GM18519 (cell line): ENCODE measurements around the gene ANTXRL.
"Not testable (repeated sequence)": the region's sequence is repeated elsewhere in the genome, so short reads cannot be mapped to it uniquely, and the experiment has no call there.

Experiments
- ATAC-seq: cut with Tn5 transposase; IDR thresholded peaks from one replicate; pipeline ENCODE4 v1.9.1; 2021; ENCODE audit warnings: mild to moderate bottlenecking, moderate library complexity; ENCODE audit not compliant: unreplicated experiment, low FRiP score

ANTXRL gene

GRCh38 chr10:46326066-46326465, 39.3 kb downstream of the ANTXRL start:
- no peak for ATAC-seq

- no peak for ATAC-seq
Observed at GRCh38 chr10:46326971-46327370, 40.2 kb downstream of the ANTXRL start.

GRCh38 chr10:46327685-46328084, 40.9 kb downstream of the ANTXRL start:
- ATAC-seq: no peak

DNA sequence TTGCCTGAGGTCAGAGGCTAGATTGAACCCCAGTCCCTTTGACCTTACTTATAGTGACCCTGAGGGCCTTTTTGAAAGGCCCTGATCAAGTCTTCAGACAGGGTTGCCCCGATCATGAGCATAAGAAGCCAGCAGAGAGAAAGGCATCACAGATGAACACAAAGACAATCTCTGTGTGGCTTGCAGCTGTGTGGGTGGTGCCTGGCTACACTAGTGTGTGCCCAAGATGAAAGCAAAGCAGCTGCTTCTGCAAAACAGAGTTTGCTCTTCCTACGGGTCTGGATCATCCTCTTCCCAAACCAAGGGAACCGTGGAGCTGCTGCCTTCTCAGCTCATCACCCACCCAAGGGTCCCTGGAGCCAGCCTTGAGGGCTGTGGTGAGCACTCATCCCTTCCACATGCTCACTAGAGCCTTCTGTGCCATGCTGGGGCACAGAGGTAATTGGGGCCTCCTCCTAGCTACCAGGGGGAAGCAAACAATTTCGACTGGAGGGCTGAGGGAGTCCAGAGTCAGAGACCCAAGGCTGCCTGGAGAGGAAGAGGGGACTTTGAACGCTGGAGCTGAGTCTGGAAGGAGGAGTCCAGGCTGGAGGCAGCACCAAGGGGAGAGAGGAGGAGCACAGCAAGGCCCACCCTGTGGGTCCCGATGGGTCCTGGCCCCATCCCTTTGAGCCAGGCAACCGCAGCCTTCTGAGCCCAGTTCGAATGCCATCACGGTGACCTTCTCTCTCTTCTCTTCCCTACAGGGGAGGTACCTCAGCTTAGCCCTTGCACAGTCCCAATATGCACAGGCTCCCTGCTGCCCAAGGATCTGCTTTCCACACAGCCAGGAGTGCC, 42.3 kb downstream of the ANTXRL start:
- ATAC-seq: no peak

DNA sequence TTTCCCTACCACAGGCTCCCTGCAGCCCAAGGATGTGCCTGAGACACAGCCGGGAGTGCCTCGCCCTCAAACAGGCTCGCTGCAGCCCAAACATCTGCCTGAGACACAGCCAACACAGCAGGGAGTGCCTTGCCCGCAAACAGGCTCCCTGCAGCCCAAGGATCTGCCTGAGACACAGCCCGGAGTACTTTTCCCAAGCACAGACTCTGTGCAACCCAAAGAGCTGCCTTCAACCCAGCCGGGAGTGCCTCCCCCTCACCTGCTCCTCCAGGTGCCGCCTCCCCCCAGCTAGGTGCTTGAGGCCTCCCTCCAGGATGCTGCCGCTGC, 42.9 kb downstream of the ANTXRL start:
- ATAC-seq: no peak

DNA sequence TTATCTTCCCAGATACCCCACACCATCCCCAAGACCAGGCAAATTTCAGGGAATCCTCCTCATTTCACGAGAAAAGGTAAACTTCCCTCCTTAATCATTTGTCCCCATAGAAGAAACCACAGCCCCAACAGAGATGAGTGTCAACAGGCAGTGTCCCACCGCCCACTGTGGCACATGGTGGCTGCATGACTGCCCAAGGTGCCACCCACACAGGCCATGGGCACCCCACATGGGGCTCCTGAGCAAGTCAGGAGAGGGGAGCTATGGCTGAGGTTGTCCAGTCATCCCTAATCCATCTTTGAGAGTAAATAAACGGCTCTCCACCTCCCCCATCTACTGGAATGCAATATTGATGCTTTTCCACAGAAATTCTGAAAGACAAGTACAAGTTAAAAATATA, 44.1 kb downstream of the ANTXRL start:
- no peak for ATAC-seq

DNA sequence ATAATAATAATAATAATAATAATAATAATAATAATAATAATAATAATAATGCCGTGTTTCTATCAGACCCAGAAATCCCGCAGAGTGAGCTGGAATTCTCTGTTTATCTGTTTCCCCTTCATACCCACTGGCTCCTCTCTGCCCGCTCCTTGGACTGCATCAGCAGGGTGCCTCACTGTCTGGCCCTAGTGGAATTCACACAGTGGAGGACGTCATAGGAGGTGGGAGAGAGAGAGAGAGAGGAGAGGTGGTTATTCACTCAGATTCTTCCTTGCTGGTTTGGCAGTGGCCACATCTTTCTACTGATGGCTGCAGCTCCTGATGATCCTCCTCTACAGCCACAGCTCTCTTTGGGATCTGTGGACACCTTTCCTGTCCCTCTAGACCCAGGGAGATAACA, 78.7 kb downstream of the ANTXRL start:
- not testable (repeated sequence) for ATAC-seq

GRCh38 chr10:46367209-46367608, 80.4 kb downstream of the ANTXRL start:
- not testable (repeated sequence) for ATAC-seq

- not testable (repeated sequence) for ATAC-seq
Observed at GRCh38 chr10:46367666-46368240, 81.0 kb downstream of the ANTXRL start.

GRCh38 chr10:46368956-46369355, 82.2 kb downstream of the ANTXRL start:
- not testable (repeated sequence) for ATAC-seq

GRCh38 chr10:46374410-46374809, 87.6 kb downstream of the ANTXRL start:
- not testable (repeated sequence) for ATAC-seq

- not testable (repeated sequence) for ATAC-seq
Observed at GRCh38 chr10:46375406-46375805, 88.6 kb downstream of the ANTXRL start, which contains the start of gene ANXA8L1. Gene ANXA8L1 (plus strand): TSS chr10:46375776. CDS start chr10:46375852, 76 bp downstream.

DNA sequence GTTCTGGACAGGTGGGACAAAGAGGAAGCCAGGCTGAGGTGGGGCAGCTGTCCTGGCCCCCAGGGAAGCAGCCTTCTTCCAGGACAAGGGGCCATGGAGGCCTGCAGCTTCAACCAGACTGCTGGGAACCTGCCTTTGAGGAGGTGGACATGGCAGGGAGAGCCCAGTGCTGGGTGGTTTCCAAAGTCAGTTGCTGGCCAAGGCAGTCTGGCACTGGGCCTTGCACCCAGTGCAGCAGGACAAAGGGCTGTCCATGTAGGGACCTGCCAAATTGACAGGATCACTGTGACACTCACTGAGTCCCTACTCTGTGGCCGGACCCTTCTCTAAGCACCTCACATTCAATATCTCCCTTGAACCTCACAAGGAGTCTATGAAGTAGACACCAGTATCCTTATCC, 90.2 kb downstream of the ANTXRL start:
- ATAC-seq: not testable (repeated sequence)

DNA sequence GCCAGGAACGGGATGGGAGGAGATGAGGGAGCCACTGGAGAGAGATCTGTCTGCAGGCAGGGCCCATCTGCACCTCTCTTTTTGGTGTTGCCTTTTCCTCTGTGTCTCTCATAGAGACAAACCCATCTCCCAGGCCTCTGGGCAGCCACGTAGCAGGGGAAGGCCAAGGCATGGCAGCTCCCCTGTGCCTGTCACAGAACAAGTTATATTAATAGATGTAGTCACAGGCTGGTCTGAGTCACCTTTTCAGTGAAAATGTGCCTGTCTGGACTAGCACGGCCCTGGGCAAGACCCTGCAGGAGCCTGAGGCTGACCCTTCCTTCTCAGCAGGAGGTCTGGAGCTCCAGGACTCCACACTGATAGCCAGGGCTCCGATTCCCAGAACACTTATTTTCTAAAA, 90.9 kb downstream of the ANTXRL start:
- ATAC-seq: not testable (repeated sequence)

DNA sequence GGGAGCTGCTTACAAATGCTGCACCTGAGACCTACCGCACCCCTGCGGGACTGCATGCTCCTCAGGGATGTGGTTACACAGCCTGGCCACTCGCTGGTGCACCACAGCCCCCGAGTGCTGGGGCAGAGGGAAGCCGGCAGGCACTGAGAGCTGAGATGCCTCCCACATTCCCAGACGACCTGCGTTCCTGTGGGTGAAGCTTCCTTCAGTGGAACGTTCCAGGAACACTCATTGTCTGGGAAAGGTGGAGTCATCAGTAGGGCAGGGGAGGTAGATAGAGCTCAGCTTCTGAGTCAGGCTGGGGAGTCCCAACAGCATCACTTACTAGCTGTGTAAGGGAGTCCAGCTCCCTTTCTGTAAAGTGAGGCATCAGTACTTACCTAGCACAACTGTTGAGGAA, 91.3 kb downstream of the ANTXRL start:
- not testable (repeated sequence) for ATAC-seq

DNA sequence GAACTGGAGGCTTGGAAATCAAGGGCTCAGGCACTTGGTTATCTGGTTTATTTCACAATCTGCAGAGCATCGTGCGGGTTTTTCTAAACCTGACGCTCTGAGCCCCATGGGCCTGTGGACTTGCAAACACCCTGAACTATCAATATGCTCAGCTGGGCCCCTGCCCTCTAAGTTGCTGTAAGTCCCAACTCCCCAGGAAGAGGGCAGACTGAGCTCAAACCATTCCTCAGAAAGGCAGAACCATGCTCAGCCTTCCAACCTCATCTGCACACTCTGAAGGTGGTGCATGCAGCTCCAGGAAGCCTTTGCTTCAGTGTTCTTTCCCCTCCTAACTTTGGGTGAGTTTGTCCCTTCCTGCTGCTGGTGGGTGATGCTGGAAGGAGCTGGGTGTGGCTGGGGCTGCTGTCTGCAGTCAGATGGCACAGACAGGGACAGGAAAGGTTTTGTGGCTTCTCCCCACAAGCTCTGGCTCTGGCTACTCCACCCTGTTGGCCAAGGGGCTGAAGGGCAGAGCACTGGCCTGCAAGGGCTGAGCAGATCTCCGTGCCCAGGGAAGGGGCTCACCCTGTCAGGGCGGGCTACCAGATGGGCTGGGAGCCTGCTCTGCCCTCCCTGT, 92.5 kb downstream of the ANTXRL start:
- not testable (repeated sequence) for ATAC-seq
